ENCODE results near the gene NTHL1. TPM values are rescaled to one million over a fixed set of nuclear protein-coding genes. Genes with fewer than 3 reads are reported as not detected.
A peak's percentile ranks its signal among the peaks of the same experiment; 100 is the strongest.
"Not testable (repeated sequence)": the region's sequence is repeated elsewhere in the genome, so short reads cannot be mapped to it uniquely, and the experiment has no call there.

Gene NTHL1
- total and polyA plus RNA-seq, 2 of the 13 experiments (the other 11 are each of a cell fraction or from before 2014, with no cell fraction given): 47.5 to 64.9 TPM

DNA sequence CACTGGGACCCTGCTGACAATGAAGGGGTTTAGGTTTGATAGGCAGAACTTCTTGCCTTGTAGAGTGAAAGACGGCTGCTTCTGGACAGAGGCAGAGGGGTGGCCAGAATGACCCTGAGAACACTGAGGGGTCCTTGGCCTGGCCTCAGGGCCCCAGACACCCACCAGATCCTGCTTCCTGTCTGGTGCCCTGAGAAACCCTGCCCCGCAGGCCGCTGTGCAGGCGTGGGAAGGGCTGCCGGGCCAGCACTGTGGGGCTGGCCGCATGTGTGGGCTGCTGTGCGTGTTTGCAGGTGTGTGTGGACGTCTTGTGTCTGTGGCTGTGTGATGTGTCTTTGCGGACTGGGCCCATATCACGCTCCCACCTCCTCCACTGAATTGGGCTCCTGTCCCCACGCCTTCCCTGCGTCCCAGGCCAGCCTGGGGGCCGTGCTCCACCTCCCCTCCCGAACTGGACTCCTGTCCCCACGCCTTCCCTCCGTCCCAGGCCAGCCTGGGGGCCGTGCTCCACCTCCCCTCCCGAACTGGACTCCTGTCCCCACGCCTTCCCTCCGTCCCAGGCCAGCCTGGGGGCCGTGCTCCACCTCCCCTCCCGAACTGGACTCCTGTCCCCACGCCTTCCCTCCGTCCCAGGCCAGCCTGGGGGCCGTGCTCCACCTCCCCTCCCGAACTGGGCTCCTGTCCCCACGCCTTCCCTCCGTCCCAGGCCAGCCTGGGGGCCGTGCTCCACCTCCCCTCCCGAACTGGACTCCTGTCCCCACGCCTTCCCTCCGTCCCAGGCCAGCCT, 13.5 kb downstream of the NTHL1 start:
- H3K9me3 ChIP-seq (ENCODE audit: low read length); CTCF ChIA-PET (ENCODE audit: low intra/inter-chr PET ratio, low total read pairs); H3K27me3 ChIP-seq (ENCODE audit: control insufficient read depth in 1 of 2, insufficient read depth in 2 of 2, low read length in 2 of 2); DNase-seq (ENCODE audit: low spot score); intact Hi-C loops (cut with micrococcal nuclease; ENCODE audit: unreplicated experiment); in situ Hi-C loops (cut with HindIII; ENCODE audit: extremely low pct_ligation_motif_present, low pct_unique_long_range_greater_than_20kb); H3K79me2 ChIP-seq (ENCODE audit: insufficient read depth, low read length); H3K36me3 ChIP-seq (replicated peaks in 1 of 2; ENCODE audit: control insufficient read depth in 1 of 2, insufficient read depth in 2 of 2, low read length in 2 of 2); H2AFZ ChIP-seq (ENCODE audit: low read length); BruUV-seq (replicated peaks); H4K20me1 ChIP-seq (ENCODE audit: insufficient read depth, low read length); TF ChIP-seq LCORL (IDR thresholded peaks at IDR 0.05); NR2F6 (CRISPR knock-in tag; IDR thresholded peaks at IDR 0.05): not testable (repeated sequence)
- 10% methylated on average over 4 of the region's 32 CpGs for WGBS (ENCODE audit: low lambda C conversion rate)
- peak overlapping the region; percentile 75 for H3K9ac ChIP-seq (ENCODE audit: insufficient read depth, low read depth, low read length)
- peak overlapping the region; percentile 93 for H3K4me2 ChIP-seq (ENCODE audit: low read depth, low read length)
- POLR2A ChIA-PET: interaction anchor here (0.8 to 4.6 kb wide), 8 partner anchors 10 to 121 kb away, joined by 3 to 67 read pairs (median 8); partner anchors contain the start of genes NTHL1, TRAF7 and TSC2
- peak overlapping the region; percentile 90 for H3K27ac ChIP-seq (ENCODE audit: extremely low read length, insufficient read depth, low read length)
- peaks cover 85% of the 10 kb centered on the region for H3K4me1 ChIP-seq (ENCODE audit: insufficient read depth, low read length)
- peak overlapping the region; percentile 46 to 69 (median 46); a peak in 5 of 6 replicates for H3K4me3 ChIP-seq (replicated peaks in 1 of 3; ENCODE audit: insufficient read depth in 1 of 3, low read depth in 2 of 3, low read length in 3 of 3)
- ATAC-seq: peak; percentile 5
- peak; percentile 54 for FAIRE-seq
- TF ChIP-seq BRD4 (CRISPR knock-in tag; IDR thresholded peaks at IDR 0.05): 0 out of 2 replicates have a peak, but pooled peaks have one; percentile 35
- 0 out of 2 replicates have a peak, but pooled peaks have one; percentile 14 for TF ChIP-seq ETV6 (CRISPR knock-in tag; conservative IDR thresholded peaks at IDR 0.05)
- peak; percentile 81 for TF ChIP-seq RBFOX2 (IDR thresholded peaks at IDR 0.05; ENCODE audit: low read depth, low read length)
- TF ChIP-seq NCOA1 (CRISPR knock-in tag; IDR thresholded peaks at IDR 0.05): 0 out of 2 replicates have a peak, but pooled peaks have one; percentile 25
- peak; percentile 71; the same call in 1 of the 2 replicates for TF ChIP-seq PCBP1 (IDR thresholded peaks at IDR 0.05; ENCODE audit: borderline replicate concordance, low read depth, low read length)
- TF ChIP-seq ZNF430 (CRISPR knock-in tag; IDR thresholded peaks at IDR 0.05): 0 out of 2 replicates have a peak, but pooled peaks have one; percentile 51
- peak; percentile 52; the same call in 1 of the 2 replicates for TF ChIP-seq LCORL (CRISPR knock-in tag; IDR thresholded peaks at IDR 0.05)
- peak; percentile 75 for TF ChIP-seq NR2C2 (CRISPR knock-in tag; IDR thresholded peaks at IDR 0.05; ENCODE audit: borderline replicate concordance)
- TF ChIP-seq, protein P1, sequence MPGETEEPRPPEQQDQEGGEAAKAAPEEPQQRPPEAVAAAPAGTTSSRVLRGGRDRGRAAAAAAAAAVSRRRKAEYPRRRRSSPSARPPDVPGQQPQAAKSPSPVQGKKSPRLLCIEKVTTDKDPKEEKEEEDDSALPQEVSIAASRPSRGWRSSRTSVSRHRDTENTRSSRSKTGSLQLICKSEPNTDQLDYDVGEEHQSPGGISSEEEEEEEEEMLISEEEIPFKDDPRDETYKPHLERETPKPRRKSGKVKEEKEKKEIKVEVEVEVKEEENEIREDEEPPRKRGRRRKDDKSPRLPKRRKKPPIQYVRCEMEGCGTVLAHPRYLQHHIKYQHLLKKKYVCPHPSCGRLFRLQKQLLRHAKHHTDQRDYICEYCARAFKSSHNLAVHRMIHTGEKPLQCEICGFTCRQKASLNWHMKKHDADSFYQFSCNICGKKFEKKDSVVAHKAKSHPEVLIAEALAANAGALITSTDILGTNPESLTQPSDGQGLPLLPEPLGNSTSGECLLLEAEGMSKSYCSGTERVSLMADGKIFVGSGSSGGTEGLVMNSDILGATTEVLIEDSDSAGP (CRISPR knock-in tag; IDR thresholded peaks at IDR 0.05; ENCODE audit: borderline replicate concordance): peak; percentile 67; the same call in 1 of the 2 replicates
- peak; percentile 17; the same call in 1 of the 2 replicates for TF ChIP-seq SAP130 (CRISPR knock-in tag; IDR thresholded peaks at IDR 0.05; ENCODE audit: low read depth)
- TF ChIP-seq POLR2A (IDR thresholded peaks at IDR 0.05; ENCODE audit: insufficient read depth in 1 of 2, low read depth in 2 of 2, low read length in 2 of 2): 0 out of 4 replicates have a peak, but pooled peaks of 1 of the 2 experiments have one; percentile 9
- TF ChIP-seq ZBTB7A (CRISPR knock-in tag; IDR thresholded peaks at IDR 0.05): peak; percentile 70; the same call in 1 of the 2 replicates
- 0 out of 2 replicates have a peak, but pooled peaks have one; percentile 30 for TF ChIP-seq ZNF605 (CRISPR knock-in tag; IDR thresholded peaks at IDR 0.05)
- TF ChIP-seq RXRA (CRISPR knock-in tag; IDR thresholded peaks at IDR 0.05): peak; percentile 23; the same call in 1 of the 2 replicates
- TF ChIP-seq NR2F6 (IDR thresholded peaks at IDR 0.05): 0 out of 2 replicates have a peak, but pooled peaks have one; percentile 6
- TF ChIP-seq ZNF672 (CRISPR knock-in tag; IDR thresholded peaks at IDR 0.05): peak; percentile 99
- TF ChIP-seq MTA1 (CRISPR knock-in tag; IDR thresholded peaks at IDR 0.05; ENCODE audit: borderline replicate concordance): peak; percentile 61; the same call in 1 of the 2 replicates
- TF ChIP-seq, protein P2, sequence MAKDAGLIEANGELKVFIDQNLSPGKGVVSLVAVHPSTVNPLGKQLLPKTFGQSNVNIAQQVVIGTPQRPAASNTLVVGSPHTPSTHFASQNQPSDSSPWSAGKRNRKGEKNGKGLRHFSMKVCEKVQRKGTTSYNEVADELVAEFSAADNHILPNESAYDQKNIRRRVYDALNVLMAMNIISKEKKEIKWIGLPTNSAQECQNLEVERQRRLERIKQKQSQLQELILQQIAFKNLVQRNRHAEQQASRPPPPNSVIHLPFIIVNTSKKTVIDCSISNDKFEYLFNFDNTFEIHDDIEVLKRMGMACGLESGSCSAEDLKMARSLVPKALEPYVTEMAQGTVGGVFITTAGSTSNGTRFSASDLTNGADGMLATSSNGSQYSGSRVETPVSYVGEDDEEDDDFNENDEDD (CRISPR knock-in tag; IDR thresholded peaks at IDR 0.05; ENCODE audit: borderline replicate concordance): 0 out of 2 replicates have a peak, but pooled peaks have one; percentile 2
- TF ChIP-seq ZNF572 (CRISPR knock-in tag; IDR thresholded peaks at IDR 0.05): 0 out of 2 replicates have a peak, but pooled peaks have one; percentile 1
- 0 out of 2 replicates have a peak, but pooled peaks have one; percentile 1 for TF ChIP-seq HNF4A (CRISPR knock-in tag; IDR thresholded peaks at IDR 0.05)
- TF ChIP-seq ZBTB7B (CRISPR knock-in tag; IDR thresholded peaks at IDR 0.05): 0 out of 2 replicates have a peak, but pooled peaks have one; percentile 21
